Neural progenitor cell (in vitro differentiated cells): Measurements from ENCODE around the gene PAX7. TPM values are rescaled to one million over a fixed set of nuclear protein-coding genes. Genes with fewer than 3 reads are reported as not detected.

Experiments
- DNase-seq: peaks from one replicate; pipeline ENCODE4 v3.0.0-alpha.2; 2016; ENCODE audit warnings: low spot score
- H2AFZ ChIP-seq: fragments of 200-600 bp; sonication (generic); replicated peaks from 2 replicates; pipeline ENCODE4 v1.6.1; 2016; ENCODE audit warnings: antibody characterized with exemption
- H3F3A ChIP-seq: fragments of 200-600 bp; sonication (generic); 2 replicates; pipeline ENCODE4 v1.6.1; 2016; ENCODE audit warnings: antibody characterized with exemption, low read depth
- H3K27ac ChIP-seq: fragments of 200-600 bp; sonication (generic); 2 replicates; pipeline ENCODE4 v1.5.1; 2016; ENCODE audit warnings: mild to moderate bottlenecking
- H3K27me3 ChIP-seq: fragments of 200-600 bp; sonication (generic); 2 replicates; pipeline ENCODE4 v1.6.1; 2016; ENCODE audit warnings: mild to moderate bottlenecking, moderate library complexity
- H3K36me3 ChIP-seq: fragments of 200-600 bp; sonication (generic); 2 replicates; pipeline ENCODE4 v1.5.1; 2016
- H3K4me1 ChIP-seq: fragments of 200-600 bp; sonication (generic); 2 replicates; pipeline ENCODE4 v1.6.1; 2016; ENCODE audit warnings: mixed run types
- H3K4me2 ChIP-seq: fragments of 200-600 bp; sonication (generic); 2 replicates; pipeline ENCODE4 v1.6.1; 2016
- H3K4me3 ChIP-seq: fragments of 200-600 bp; sonication (generic); 2 replicates; pipeline ENCODE4 v1.5.1; 2016
- H3K79me2 ChIP-seq: fragments of 200-600 bp; sonication (generic); 2 replicates; pipeline ENCODE4 v1.6.1; 2016; ENCODE audit warnings: low read depth
- H3K9ac ChIP-seq: fragments of 200-600 bp; sonication (generic); 2 replicates; pipeline ENCODE4 v1.6.1; 2016
- H3K9me3 ChIP-seq: fragments of 200-600 bp; sonication (generic); 2 replicates; pipeline ENCODE4 v1.5.1; 2016; ENCODE audit warnings: low read depth
- H4K20me1 ChIP-seq: fragments of 200-600 bp; sonication (generic); 2 replicates; pipeline ENCODE4 v1.6.1; 2016; ENCODE audit warnings: low read depth
- H3K27ac Mint-ChIP-seq: 3 replicates; pipeline ENCODE4 v1.8.0; 2021; ENCODE audit warnings: mixed read lengths
- H3K27me3 Mint-ChIP-seq: 2 replicates; pipeline ENCODE4 v1.8.0; 2022; ENCODE audit warnings: low read depth, mild to moderate bottlenecking, inconsistent platforms, moderate library complexity, mixed read lengths; ENCODE audit not compliant: insufficient read depth
- H3K36me3 Mint-ChIP-seq: 3 replicates; pipeline ENCODE4 v1.8.0; 2021; ENCODE audit warnings: mixed read lengths
- H3K4me1 Mint-ChIP-seq: 3 replicates; pipeline ENCODE4 v1.8.0; 2021; ENCODE audit warnings: mixed read lengths
- H3K4me3 Mint-ChIP-seq: 3 replicates; pipeline ENCODE4 v1.8.0; 2021; ENCODE audit warnings: mild to moderate bottlenecking, moderate library complexity, mixed read lengths
- H3K9me3 Mint-ChIP-seq: 3 replicates; pipeline ENCODE4 v1.8.0; 2020; ENCODE audit warnings: mixed read lengths
- CTCF ChIP-seq: fragments of 200-600 bp; sonication (generic); IDR thresholded peaks from 2 replicates; pipeline ENCODE4 v1.5.1; 2017; ENCODE audit warnings: antibody characterized with exemption, mild to moderate bottlenecking
- EZH2 ChIP-seq: fragments of 200-600 bp; sonication (generic); IDR thresholded peaks from 2 replicates; pipeline ENCODE4 v1.6.1; 2017; ENCODE audit warnings: antibody characterized with exemption, mild to moderate bottlenecking, moderate library complexity
- EZH2phosphoT487 ChIP-seq: fragments of 200-600 bp; sonication (generic); IDR thresholded peaks from 2 replicates; pipeline ENCODE4 v1.6.1; 2017; ENCODE audit warnings: antibody characterized with exemption
- total RNA-seq: library from RNA; depleted of rRNA; stranded (reverse); fragments of >200 nt; gene quantifications from 2 replicates; pipeline ENCODE4 v1.2.3, GENCODE V29; 2015; ENCODE audit warnings: low replicate concordance

The PAX7 gene
- total RNA-seq, 1 donor from 2014 or later, result 0.06 TPM

GRCh38 chr1:18703041-18703621, 72.5 kb downstream of the PAX7 start:
- Histone ChIP-seq H3K27ac (no peak overlapping the region), H3K4me1 (peaks cover 6% of the 10 kb centered on the region), H3K4me2 (peak overlapping the region; percentile 65), H3K4me3 (peak overlapping the region; percentile 15), H4K20me1 (peaks cover 8% of the 10 kb centered on the region), H3K9me3 (no peaks in the 10 kb centered on the region), H3K27me3 (peaks cover 76% of the 10 kb centered on the region), H3K9ac (no peak overlapping the region), H2AFZ (peak overlapping the region; percentile 80), H3F3A (peaks cover 14% of the 10 kb centered on the region), H3K36me3 (no peaks in the 10 kb centered on the region), H3K79me2 (no peaks in the 10 kb centered on the region)
- peaks cover 10% of the 10 kb centered on the region for H3K4me1 Mint-ChIP-seq
- H3K36me3 Mint-ChIP-seq, result no peaks in the 10 kb centered on the region
- no peaks in the 10 kb centered on the region for H3K9me3 Mint-ChIP-seq
- peak overlapping the region; percentile 36 for H3K4me3 Mint-ChIP-seq
- TF ChIP-seq CTCF (peak; percentile 50), EZH2phosphoT487 (peak; percentile 56), EZH2 (peak; percentile 52)
- no peak overlapping the region for H3K27ac Mint-ChIP-seq
- H3K27me3 Mint-ChIP-seq, result peaks cover 3% of the 10 kb centered on the region
- peak; percentile 80 for DNase-seq

GRCh38 chr1:18705811-18706210, 75.2 kb downstream of the PAX7 start:
- no peak for TF ChIP-seq EZH2
- no peak for TF ChIP-seq CTCF
- TF ChIP-seq EZH2phosphoT487, result no peak
- DNase-seq, result no peak
- H3K27me3 ChIP-seq, result peaks cover 81% of the 10 kb centered on the region
- no peak overlapping the region for H3K27ac Mint-ChIP-seq
- H3K4me1 ChIP-seq, result peaks cover 8% of the 10 kb centered on the region
- no peaks in the 10 kb centered on the region for H3K79me2 ChIP-seq
- H3K27me3 Mint-ChIP-seq, result peaks cover 2% of the 10 kb centered on the region
- H2AFZ ChIP-seq, result no peak overlapping the region
- H3K36me3 Mint-ChIP-seq, result no peaks in the 10 kb centered on the region
- no peak overlapping the region for H3K4me2 ChIP-seq
- H3K4me3 ChIP-seq, result no peak overlapping the region
- no peaks in the 10 kb centered on the region for H3K9me3 ChIP-seq
- H3K4me3 Mint-ChIP-seq, result no peak overlapping the region
- H3K9ac ChIP-seq, result no peak overlapping the region
- peaks cover 20% of the 10 kb centered on the region for H3F3A ChIP-seq
- H3K27ac ChIP-seq, result no peak overlapping the region
- H3K9me3 Mint-ChIP-seq, result no peaks in the 10 kb centered on the region
- H3K36me3 ChIP-seq, result no peaks in the 10 kb centered on the region
- peaks cover 15% of the 10 kb centered on the region for H3K4me1 Mint-ChIP-seq
- H4K20me1 ChIP-seq, result peaks cover 14% of the 10 kb centered on the region

- no peaks in the 10 kb centered on the region for H3K9me3 Mint-ChIP-seq
- Histone ChIP-seq H3K4me1 (peaks cover 8% of the 10 kb centered on the region), H3K79me2 (no peaks in the 10 kb centered on the region), H2AFZ (no peak overlapping the region), H3K27ac (no peak overlapping the region), H3K9me3 (no peaks in the 10 kb centered on the region), H3K36me3 (no peaks in the 10 kb centered on the region), H3K9ac (no peak overlapping the region), H3K4me2 (no peak overlapping the region), H3K4me3 (no peak overlapping the region), H3K27me3 (peaks cover 92% of the 10 kb centered on the region), H3F3A (peaks cover 20% of the 10 kb centered on the region), H4K20me1 (peaks cover 14% of the 10 kb centered on the region)
- no peak overlapping the region for H3K4me3 Mint-ChIP-seq
- H3K4me1 Mint-ChIP-seq, result peaks cover 15% of the 10 kb centered on the region
- TF ChIP-seq CTCF (no peak), EZH2 (peak; percentile 19), EZH2phosphoT487 (no peak)
- H3K36me3 Mint-ChIP-seq, result no peaks in the 10 kb centered on the region
- DNase-seq, result peak; percentile 70
- no peak overlapping the region for H3K27ac Mint-ChIP-seq
- H3K27me3 Mint-ChIP-seq, result peaks cover 2% of the 10 kb centered on the region
Observed at GRCh38 chr1:18707696-18708257, 77.1 kb downstream of the PAX7 start.
